DND-41 (cell line): ENCODE results near the gene MNT.

Experiments used
- CTCF ChIP-seq: IDR thresholded peaks from 2 replicates; pipeline ENCODE4 v1.5.1; 2012; ENCODE audit warnings: borderline replicate concordance, low read length, moderate library complexity, mild to moderate bottlenecking; ENCODE audit not compliant: poor library complexity, severe bottlenecking; ENCODE audit errors: extremely low read depth
- EZH2 ChIP-seq: IDR thresholded peaks from 3 replicates; pipeline ENCODE4 v1.6.1; 2012; ENCODE audit warnings: borderline replicate concordance, low read depth, mild to moderate bottlenecking, moderate library complexity, low read length, inconsistent platforms; ENCODE audit not compliant: severe bottlenecking

- TF ChIP-seq CTCF, result no peak
- TF ChIP-seq EZH2, result no peak
These were observed 6.7 kb downstream of the MNT start for GRCh38 chr17:2393954-2394749.
